HepG2 (cell line): ENCODE results near the gene VEZF1. TPM values are rescaled to one million over a fixed set of nuclear protein-coding genes. Genes with fewer than 3 reads are reported as not detected.

Experiments used
- HBP1 ChIP-seq: IDR thresholded peaks from 2 replicates; pipeline ENCODE4 v1.6.1; 2016; ENCODE audit warnings: low read depth, control low read depth
- MAFK ChIP-seq, 2 experiments: IDR thresholded peaks in 1 of 2; conservative IDR thresholded peaks in 1 of 2; 2 replicates each; pipeline ENCODE4 v1.6.1; 2011; ENCODE audit warnings: improper control_type of control experiment in 2 of 2, low read length in 2 of 2
- MIER2 ChIP-seq: IDR thresholded peaks from 2 replicates; pipeline ENCODE4 v1.6.1; 2016; ENCODE audit warnings: missing biosample characterization, missing genetic modification reagents
- NCOA1 ChIP-seq: sonication (generic); formaldehyde crosslinking; IDR thresholded peaks from 2 replicates; pipeline ENCODE4 v1.9.0; 2021; ENCODE audit warnings: missing genetic modification reagents
- PRDM15 ChIP-seq: sonication (generic); formaldehyde crosslinking; IDR thresholded peaks from 2 replicates; pipeline ENCODE4 v1.4.0; 2020; ENCODE audit warnings: missing genetic modification reagents
- RBAK ChIP-seq: sonication (generic); formaldehyde crosslinking; IDR thresholded peaks from 2 replicates; pipeline ENCODE4 v1.5.1; 2020; ENCODE audit warnings: mild to moderate bottlenecking, missing genetic modification reagents
- RERE ChIP-seq: IDR thresholded peaks from 2 replicates; pipeline ENCODE4 v1.6.1; 2016; ENCODE audit warnings: low read depth, missing genetic modification reagents, missing compliant biosample characterization
- RXRB ChIP-seq: IDR thresholded peaks from 2 replicates; pipeline ENCODE4 v1.6.1; 2016; ENCODE audit warnings: borderline replicate concordance, missing genetic modification reagents, missing compliant biosample characterization
- SIN3A ChIP-seq: IDR thresholded peaks from 2 replicates; pipeline ENCODE4 v1.6.1; 2011; ENCODE audit warnings: low read depth, mild to moderate bottlenecking, control low read depth, low read length, borderline replicate concordance
- ZNF563 ChIP-seq: sonication (generic); formaldehyde crosslinking; IDR thresholded peaks from 2 replicates; pipeline ENCODE4 v1.8.0; 2022; ENCODE audit warnings: mild to moderate bottlenecking, moderate library complexity, missing genetic modification reagents
- ZNF816 ChIP-seq: sonication (generic); formaldehyde crosslinking; IDR thresholded peaks from 2 replicates; pipeline ENCODE4 v1.8.0; 2022; ENCODE audit warnings: missing genetic modification reagents, mild to moderate bottlenecking, borderline replicate concordance
- polyA plus RNA-seq, 8 experiments: library from polyadenylated mRNA; depleted of rRNA in 3 of 8; stranded (reverse) in 7 of 8; unstranded in 1 of 8; fragments of >200 nt; fragmentation: Illumina TruSeq in 4 of 8; extraction: Trizol in 4 of 8; gene quantifications; 2 replicates each; pipeline versions ENCODE4 v1.2.1 to v1.2.3, GENCODE V29; 2011 to 2016; ENCODE audit warnings: low read depth in 4 of 8, missing spikeins in 1 of 8, mixed read lengths in 1 of 8; ENCODE audit not compliant: insufficient read depth in 1 of 8
- total RNA-seq, 5 experiments: library from RNA; depleted of rRNA; stranded (reverse); fragments of >200 nt; fragmentation: Illumina TruSeq; extraction: Trizol; gene quantifications; 2 replicates each; pipeline ENCODE4 v1.2.3, GENCODE V29; 2016; ENCODE audit warnings: low read depth in 1 of 5
- TF ChIP-seq, protein P1 (sequence below): sonication (generic); formaldehyde crosslinking; IDR thresholded peaks from 2 replicates; pipeline ENCODE4 v1.4.0; 2020; ENCODE audit warnings: mild to moderate bottlenecking, missing genetic modification reagents
- TF ChIP-seq, protein P2 (sequence below): sonication (generic); formaldehyde crosslinking; IDR thresholded peaks from 2 replicates; pipeline ENCODE4 v1.9.0; 2021; ENCODE audit warnings: missing genetic modification reagents, borderline replicate concordance

Gene VEZF1
- total and polyA plus RNA-seq, 2 of the 13 experiments (the other 11 are each of a cell fraction or from before 2014, with no cell fraction given), result 45.9 to 49.7 TPM

DNA sequence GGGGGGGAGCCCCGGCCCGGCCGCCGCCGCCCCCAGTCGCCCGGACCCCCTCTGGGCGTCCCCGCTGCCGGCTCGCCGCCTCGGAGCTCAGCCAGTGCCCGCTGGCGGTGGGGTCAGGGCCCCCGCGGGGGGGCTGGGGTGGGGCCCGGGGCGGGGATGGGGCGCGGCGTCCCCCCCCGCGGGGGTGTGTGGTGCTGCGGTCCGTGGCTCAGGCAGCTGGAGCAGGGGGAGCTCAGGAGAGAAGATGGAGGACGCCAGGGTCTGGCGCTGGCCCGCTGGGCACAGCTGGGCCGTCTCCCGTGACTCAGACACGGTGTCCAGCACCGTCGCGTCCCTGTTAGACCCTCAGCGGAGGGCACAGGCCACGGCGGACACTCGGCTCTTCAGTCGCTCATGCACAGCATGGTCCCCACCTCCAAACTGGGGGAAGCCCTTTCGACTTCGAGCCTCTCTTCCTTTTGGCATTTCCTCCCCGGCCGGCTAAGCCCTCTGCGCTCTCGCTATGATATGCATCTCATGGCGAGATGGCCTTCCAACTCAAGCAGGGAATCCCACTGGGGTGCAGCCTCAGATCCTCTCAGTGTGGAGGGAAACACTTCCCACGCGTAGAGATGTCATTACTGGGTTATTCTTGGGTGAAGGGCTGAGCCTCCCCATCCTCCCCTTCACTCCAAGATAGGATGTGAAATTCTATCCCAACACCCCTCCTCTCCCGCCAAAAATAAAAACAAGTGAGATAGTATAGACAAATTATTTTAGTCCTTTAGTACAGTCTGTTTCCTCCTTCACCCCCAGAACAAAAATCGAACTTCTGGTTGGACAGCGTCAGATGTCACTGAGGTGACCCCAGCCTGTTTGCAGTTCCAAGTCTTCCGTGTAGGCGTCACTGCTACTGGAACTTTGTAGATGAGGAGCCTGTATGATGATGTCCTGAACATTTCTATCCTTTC lies 522 bp upstream of the VEZF1 start (continued):
- TF ChIP-seq, protein P1, sequence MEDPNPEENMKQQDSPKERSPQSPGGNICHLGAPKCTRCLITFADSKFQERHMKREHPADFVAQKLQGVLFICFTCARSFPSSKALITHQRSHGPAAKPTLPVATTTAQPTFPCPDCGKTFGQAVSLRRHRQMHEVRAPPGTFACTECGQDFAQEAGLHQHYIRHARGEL (CRISPR knock-in tag), result no peak
- no peak for TF ChIP-seq MIER2 (CRISPR knock-in tag)
- 0 out of 2 replicates have a peak, but pooled peaks have one; percentile 50 for TF ChIP-seq HBP1 (CRISPR knock-in tag)
- no peak for TF ChIP-seq MAFK (conservative IDR thresholded peaks at IDR 0.05 in 1 of 2, IDR thresholded peaks at IDR 0.05 in 1 of 2; ENCODE audit: low read length in 2 of 2)
- TF ChIP-seq ZNF563 (CRISPR knock-in tag), result 0 out of 2 replicates have a peak, but pooled peaks have one; percentile 13
- TF ChIP-seq, protein P2, sequence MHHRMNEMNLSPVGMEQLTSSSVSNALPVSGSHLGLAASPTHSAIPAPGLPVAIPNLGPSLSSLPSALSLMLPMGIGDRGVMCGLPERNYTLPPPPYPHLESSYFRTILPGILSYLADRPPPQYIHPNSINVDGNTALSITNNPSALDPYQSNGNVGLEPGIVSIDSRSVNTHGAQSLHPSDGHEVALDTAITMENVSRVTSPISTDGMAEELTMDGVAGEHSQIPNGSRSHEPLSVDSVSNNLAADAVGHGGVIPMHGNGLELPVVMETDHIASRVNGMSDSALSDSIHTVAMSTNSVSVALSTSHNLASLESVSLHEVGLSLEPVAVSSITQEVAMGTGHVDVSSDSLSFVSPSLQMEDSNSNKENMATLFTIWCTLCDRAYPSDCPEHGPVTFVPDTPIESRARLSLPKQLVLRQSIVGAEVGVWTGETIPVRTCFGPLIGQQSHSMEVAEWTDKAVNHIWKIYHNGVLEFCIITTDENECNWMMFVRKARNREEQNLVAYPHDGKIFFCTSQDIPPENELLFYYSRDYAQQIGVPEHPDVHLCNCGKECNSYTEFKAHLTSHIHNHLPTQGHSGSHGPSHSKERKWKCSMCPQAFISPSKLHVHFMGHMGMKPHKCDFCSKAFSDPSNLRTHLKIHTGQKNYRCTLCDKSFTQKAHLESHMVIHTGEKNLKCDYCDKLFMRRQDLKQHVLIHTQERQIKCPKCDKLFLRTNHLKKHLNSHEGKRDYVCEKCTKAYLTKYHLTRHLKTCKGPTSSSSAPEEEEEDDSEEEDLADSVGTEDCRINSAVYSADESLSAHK, result no peak
- TF ChIP-seq PRDM15 (CRISPR knock-in tag), result no peak
- no peak for TF ChIP-seq RBAK
- peak; percentile 26; the same call in 1 of the 2 replicates for TF ChIP-seq RXRB (CRISPR knock-in tag)
- 0 out of 2 replicates have a peak, but pooled peaks have one; percentile 20 for TF ChIP-seq RERE
- TF ChIP-seq NCOA1 (CRISPR knock-in tag), result peak; percentile 69; the same call in 1 of the 2 replicates
- no peak for TF ChIP-seq ZNF816
- TF ChIP-seq SIN3A, result peak; percentile 79; the same call in 1 of the 2 replicates
